HG03378 (cell line): ENCODE data around the gene PRPF38A.
A peak's percentile ranks its signal among the peaks of the same experiment; 100 is the strongest.

Source experiments
- ATAC-seq: cut with Tn5 transposase; IDR thresholded peaks from one replicate; pipeline ENCODE4 v1.9.1; 2021; ENCODE audit warnings: mild to moderate bottlenecking, moderate library complexity; ENCODE audit not compliant: unreplicated experiment

The PRPF38A gene

GRCh38 chr1:52393174-52393573, 11.2 kb upstream of the PRPF38A start:
- no peak for ATAC-seq

GRCh38 chr1:52399629-52400028, 4.8 kb upstream of the PRPF38A start:
- ATAC-seq: no peak

GRCh38 chr1:52400131-52400530, 4.3 kb upstream of the PRPF38A start:
- ATAC-seq: no peak

- ATAC-seq: no peak
Observed at GRCh38 chr1:52402860-52403240, 1.6 kb upstream of the PRPF38A start.

- ATAC-seq: peak; percentile 31
Observed at GRCh38 chr1:52403566-52404115, 761 bp upstream of the PRPF38A start.

GRCh38 chr1:52404975-52405338, 555 bp downstream of the PRPF38A start:
- no peak for ATAC-seq

GRCh38 chr1:52413410-52413989, 9.1 kb downstream of the PRPF38A start:
- ATAC-seq: no peak

GRCh38 chr1:52414942-52415341, 10.5 kb downstream of the PRPF38A start:
- ATAC-seq: no peak

GRCh38 chr1:52416811-52417210, 12.4 kb downstream of the PRPF38A start:
- ATAC-seq: no peak

GRCh38 chr1:52420713-52421112, 16.3 kb downstream of the PRPF38A start:
- no peak for ATAC-seq

GRCh38 chr1:52423055-52423454, 18.7 kb downstream of the PRPF38A start:
- ATAC-seq: no peak

GRCh38 chr1:52423771-52424170, 19.4 kb downstream of the PRPF38A start:
- ATAC-seq: no peak

GRCh38 chr1:52424231-52424636, 19.8 kb downstream of the PRPF38A start:
- no peak for ATAC-seq

GRCh38 chr1:52424813-52425212, 20.4 kb downstream of the PRPF38A start:
- no peak for ATAC-seq

- ATAC-seq: no peak
Observed at GRCh38 chr1:52426371-52426770, 22.0 kb downstream of the PRPF38A start.

- ATAC-seq: no peak
Observed at GRCh38 chr1:52427152-52427551, 22.8 kb downstream of the PRPF38A start.

- ATAC-seq: no peak
Observed at GRCh38 chr1:52432807-52433206, 28.4 kb downstream of the PRPF38A start.

- ATAC-seq: no peak
Observed at GRCh38 chr1:52435211-52435610, 30.8 kb downstream of the PRPF38A start.

GRCh38 chr1:52435650-52436049, 31.2 kb downstream of the PRPF38A start:
- no peak for ATAC-seq

- ATAC-seq: no peak
Observed at GRCh38 chr1:52436817-52437216, 32.4 kb downstream of the PRPF38A start.

- no peak for ATAC-seq
Observed at GRCh38 chr1:52439976-52440375, 35.6 kb downstream of the PRPF38A start.

- no peak for ATAC-seq
Observed at GRCh38 chr1:52444463-52444862, 40.1 kb downstream of the PRPF38A start.

GRCh38 chr1:52454127-52454526, 49.7 kb downstream of the PRPF38A start:
- ATAC-seq: no peak
